Measurements from ENCODE around the gene LAMA2.

The LAMA2 gene

DNA sequence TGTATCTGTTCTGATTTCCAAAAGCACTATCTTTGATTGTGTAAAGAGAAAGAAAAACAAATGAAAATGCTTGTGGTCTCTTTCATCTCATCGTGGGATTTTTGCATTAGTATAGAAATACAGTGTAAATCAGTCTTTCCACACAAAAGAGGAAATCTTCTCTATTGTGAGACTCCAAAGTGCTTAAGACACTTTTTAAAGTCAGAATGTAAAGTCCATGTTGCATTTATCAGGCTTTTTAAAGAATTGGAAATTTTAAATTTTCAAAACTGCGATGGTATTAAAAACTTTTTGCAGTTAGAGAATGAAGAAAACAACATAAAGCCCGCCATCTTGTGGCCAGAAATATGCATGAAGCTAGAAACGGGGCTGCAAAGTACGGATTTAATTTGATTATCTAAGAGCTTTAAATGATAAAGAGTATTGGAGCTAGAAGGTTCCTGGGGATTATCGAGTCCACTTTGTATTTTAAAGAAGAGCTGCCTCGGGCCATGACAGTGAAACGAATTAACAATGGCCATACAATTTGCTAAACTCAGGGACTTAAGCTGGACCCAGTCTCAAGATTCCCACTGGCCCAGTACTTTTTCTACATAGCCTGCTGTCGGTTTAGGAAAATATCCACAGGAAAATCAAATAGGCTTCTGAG, 487.5 kb downstream of the LAMA2 start:
- DNase-seq, result peak; percentile 28

DNA sequence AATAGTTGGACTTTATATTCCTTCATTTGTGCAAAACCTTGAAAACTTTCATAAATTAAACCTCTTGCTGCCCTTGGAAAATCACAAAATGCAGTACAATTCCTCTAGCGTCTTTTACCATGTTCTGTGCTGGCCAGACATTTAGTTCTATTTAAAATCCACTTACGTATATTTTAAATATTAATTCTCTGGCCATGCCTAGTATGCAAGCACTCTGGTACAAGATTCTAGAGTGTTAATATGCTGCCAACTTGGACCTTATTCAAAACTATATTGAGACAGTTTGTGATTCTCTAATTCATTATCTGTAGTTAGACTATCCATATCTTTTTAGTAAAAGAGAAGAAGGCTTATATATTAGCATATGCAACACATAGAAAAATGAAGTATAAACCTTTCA, 498.9 kb downstream of the LAMA2 start:
- no peak for DNase-seq

DNA sequence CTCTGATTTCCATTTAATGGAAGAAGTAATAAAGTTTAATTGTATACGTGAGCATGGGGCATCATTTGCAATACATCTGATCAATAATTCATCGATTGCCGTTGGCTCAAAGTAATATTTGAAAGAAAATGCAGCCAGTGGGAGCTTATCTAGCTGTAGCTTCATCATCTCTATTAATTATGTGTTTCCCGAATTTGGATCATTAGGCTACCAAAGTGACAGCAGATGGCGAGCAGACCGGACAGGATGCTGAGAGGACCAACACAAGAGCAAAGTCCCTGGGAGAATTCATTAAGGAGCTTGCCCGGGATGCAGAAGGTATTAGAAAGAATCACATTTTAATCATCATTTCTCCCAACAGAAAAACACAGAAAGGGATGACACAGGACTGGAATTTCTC, 500.0 kb downstream of the LAMA2 start:
- no peak for DNase-seq

DNA sequence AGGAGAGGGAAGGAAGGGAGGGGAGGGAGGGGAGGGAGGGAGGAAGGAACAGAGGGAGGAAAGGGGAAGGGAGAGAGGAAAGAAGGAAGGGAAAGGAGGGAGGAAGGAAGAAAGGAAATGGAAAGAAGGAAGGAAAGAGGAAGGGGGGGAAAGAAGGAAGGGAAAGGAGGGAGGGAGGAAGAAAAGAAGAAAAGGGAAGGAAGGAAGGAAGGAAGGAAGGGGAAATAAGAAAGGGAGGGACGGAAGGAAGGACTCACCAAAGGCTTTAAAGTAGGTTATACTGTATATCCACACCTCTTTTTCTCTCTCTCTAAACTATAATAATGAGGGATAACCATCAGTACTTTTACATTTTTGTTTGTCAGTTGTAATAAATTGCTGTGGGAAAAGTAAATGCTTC, 502.2 kb downstream of the LAMA2 start:
- no peak for DNase-seq

DNA sequence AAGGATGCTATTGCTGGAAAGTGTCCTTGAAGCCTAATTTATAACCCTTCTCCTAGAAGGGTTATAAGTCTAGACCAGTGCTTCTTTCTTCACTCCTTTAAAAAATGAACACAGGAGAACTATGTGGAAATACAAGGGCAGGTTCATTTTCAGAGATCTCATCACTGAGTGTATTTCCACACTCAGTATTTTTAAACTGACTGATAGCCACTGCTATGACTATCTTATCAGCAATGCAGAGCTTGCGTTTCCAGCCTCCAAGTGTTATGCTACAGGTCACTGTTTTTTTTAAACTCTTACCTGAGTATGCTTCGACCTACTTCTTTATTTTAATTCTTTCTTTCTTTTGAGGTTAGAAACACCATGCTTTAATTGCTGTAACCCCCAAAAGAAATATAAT, 508.0 kb downstream of the LAMA2 start:
- no peak for DNase-seq

DNA sequence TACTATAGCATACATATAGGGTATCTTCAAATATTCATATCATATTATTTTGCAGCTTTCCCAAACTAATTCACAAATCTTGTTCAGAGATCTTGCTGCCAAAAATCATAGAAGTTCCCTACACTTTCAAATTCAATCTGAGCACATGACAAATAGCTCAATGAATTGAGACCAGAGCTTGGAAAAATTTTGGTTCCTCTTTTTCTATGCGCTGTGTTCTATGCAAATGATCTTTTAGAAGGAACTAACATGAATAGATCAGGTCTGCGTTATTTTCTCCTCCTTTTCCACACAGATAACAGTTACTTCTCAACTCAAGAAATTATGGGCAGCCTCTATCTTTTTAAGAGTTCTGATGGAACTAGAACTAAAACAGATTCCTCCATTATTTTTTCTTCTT, 510.7 kb downstream of the LAMA2 start:
- DNase-seq, result no peak

DNA sequence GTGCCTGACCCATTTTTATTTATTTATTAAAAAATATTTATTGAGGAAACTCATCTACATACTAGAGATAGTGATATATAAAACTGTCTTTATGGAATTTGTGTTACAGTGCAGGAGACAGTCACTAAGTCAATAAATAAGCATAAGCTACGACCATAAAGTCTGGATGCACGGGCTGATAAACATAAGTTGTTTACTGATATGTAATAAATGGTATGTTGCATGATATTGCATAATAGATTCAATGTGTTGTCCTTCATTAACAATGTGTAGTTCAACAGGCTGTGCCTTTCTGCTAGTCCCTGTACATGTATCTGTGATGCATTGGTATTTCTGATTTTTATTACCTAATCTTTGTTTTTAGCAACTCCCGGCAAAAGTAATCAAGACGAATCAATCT, 515.8 kb downstream of the LAMA2 start:
- no peak for DNase-seq

DNA sequence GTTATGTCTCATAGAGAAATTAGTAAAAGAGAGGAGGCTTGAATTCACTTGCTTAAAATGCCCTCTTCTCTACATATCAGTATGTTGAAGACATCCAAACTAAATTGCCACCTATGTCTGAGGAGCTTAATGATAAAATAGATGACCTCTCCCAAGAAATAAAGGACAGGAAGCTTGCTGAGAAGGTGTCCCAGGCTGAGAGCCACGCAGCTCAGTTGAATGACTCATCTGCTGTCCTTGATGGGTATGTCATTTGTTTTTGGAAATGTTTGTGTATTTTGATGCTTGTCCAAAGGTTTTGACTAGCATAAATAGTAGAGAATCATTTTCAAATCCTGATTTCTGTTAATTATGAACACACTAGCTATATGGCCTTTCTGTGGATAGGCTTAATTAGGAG, 519.3 kb downstream of the LAMA2 start:
- no peak for DNase-seq

DNA sequence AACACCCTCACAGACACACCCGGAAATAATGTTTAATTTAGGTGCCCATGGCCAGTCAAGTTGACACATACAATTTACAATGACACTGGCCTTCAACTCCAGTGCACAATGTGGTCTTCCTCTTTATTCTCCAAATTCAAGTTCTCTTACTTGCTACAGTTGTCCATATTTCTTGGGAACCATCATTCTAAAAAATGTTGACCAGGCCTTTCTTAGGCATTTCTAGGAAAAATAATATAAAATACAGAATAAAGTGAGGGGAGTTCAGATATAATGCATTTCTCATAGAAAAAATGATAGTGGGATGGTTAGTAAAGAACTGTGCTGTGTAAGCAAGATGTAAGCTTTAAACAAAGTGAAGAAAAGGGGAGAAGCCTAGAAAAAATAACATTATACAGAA, 528.2 kb downstream of the LAMA2 start:
- no peak for DNase-seq

DNA sequence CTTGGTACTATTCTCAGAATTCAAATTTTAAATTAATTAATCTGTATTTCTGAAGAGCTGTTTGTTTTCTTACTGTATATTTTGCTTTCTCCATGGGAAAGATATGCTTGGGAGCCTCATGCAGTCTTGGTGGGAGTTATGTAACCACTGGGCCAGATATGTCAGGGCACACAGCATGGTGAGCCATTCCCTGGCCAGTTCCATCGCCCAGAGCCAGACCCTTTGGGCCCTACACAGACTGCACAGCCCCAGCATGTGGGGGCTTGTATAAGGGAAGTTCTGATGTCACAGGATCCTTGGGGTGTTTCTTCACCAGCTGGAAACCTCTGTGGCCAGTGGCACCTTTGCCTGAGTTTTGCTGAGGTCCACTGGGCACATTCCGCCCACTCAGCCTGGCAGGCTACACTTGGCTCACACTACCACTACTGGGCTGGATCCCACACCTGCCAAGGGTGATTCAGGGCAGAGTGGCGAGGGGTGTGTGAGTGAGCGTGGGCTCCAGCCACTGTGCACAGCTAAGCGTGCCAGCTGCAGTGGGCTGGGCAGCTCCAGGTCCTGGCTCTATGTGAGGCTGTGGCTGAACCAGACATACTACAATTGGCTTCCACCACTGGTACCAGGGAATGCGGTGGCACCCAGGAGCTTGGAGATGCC, 533.5 kb downstream of the LAMA2 start:
- DNase-seq, result no peak

DNA sequence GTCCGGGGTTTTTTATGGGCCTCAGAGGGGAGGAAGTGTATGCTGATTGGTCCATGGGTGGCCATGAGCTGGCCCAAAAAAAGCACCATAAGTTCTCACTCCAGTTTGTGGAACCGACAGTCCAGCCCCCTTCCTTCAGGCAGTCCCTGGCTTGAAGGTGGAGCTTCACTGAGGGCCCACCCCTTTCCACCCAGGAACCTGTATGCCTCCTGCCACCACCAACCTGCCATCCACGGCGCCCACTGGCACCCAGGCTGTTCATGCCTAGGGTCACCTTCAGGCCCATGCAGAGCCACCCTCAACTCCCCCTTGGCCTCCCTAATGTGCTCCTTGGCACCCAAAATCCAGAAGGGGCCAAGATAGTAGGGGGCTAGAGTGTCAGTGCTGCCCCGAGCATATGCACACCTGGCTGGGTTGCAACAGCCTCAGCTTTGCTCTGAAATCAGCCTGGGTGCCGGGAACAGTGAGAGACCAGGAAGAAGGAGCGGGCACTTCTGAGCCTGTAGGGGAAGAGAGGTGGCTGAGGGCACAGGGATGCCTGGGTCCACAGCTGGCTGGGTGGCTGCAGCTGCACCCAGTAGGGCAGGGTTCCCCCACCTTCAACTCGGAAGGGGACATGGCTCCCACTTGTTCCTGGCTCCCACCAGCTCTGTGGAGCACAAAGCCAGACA, 534.6 kb downstream of the LAMA2 start:
- no peak for DNase-seq

DNA sequence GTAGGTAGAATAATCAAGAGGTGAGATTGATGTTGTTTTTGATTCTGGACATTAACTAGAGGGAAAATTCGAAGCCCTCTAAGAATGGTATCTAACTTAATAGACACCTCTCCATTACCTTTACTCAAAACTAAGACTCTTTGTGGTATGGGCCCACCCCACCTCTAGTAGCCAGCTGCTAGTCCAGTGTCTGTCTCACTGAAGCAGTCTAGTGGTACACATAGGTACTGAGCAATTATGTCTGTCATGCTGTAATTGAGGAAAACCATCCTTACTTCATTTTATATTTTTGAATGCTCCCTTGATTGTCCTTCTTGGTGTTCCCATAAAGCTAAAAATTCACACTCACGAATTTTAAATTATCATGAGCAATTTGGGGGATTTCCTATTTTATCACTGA, 536.4 kb downstream of the LAMA2 start:
- no peak for DNase-seq

DNA sequence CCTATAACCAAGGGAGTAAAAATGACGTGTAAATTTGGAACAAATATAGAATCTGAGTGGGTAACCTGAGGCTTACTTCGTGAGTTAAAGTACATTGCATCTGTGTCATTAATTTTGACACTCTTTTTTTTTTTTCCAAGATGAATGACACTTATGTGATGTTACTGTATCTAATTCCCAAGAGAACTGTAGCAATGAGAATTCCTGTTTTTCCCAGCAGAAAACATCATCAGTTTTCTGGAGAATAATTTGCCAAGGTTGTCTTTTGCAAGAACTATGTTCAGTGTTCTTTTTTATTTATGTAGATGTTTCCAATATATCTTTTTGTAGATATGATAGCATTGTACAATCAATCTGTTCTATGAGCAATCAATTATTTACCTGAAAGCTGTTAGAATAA, 543.4 kb downstream of the LAMA2 start:
- no peak for DNase-seq

DNA sequence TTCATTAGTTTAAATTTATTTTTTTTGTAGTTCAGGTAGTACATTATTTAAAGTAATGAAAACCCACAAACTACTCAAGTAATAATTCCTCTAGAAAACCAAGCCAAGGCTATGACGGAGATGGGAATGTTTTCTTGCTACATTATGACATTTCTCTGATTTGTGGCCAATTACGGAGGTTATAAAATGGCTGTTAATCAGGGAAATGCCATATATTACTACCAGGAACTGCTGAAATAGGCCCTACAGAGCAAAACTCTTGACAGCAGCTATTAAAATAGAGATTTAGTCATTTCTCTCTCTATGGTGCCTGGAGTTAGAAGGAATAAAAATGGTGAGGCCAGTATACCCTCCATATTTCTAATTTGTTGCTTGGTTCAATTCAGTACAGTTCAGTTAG, 547.0 kb downstream of the LAMA2 start:
- DNase-seq, result no peak

DNA sequence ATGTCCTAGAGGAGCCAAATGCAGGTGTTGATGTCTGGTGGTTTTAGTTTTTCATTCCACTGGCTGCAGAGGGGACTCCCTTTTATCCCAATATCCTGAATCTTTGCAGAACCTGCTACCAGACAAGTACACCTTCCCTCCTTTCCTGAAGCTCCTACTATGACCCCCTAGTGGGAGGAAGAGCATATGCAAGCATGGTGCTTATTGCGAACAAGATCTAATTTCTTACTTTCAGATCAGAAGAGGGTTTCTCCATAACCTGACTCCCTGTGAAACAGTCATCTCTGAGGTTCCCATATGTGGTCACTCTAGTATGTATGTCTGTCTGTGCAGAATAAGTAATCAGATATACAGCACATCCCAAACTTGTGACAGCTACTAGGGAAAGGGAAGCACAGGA, 549.8 kb downstream of the LAMA2 start:
- no peak for DNase-seq

DNA sequence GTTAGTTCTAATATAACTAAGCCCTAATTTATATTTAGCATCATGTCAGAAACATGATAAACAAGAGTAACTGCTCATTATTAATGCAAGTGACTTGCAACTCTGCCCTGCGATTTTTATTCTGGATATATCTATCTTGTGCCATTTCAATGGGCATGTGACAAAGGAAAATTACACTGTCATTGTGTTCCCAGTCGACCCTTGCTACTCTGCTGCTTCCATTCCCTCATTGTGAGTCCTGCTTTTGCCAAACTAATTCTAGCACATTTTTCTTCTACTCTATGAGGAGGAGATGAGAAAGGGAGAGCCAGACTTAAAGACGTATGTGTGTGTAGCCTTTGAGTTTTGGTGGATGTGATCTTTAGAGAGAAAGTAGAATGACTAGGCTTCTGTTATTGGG, 551.2 kb downstream of the LAMA2 start:
- DNase-seq, result no peak

DNA sequence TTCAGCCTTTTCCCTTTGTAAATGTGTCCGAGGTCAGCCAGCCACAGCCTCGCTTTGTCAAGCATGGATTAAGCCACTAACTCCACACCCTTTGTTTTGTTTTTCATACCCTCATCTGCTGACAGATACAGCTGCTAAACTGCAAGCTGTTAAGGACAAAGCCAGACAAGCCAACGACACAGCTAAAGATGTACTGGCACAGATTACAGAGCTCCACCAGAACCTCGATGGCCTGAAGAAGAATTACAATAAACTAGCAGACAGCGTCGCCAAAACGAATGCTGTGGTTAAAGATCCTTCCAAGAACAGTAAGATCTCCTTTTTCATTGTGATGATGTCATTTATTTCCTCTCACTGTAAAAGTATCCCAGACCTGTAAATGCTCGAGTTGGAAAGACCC, 557.8 kb downstream of the LAMA2 start:
- DNase-seq, result no peak

DNA sequence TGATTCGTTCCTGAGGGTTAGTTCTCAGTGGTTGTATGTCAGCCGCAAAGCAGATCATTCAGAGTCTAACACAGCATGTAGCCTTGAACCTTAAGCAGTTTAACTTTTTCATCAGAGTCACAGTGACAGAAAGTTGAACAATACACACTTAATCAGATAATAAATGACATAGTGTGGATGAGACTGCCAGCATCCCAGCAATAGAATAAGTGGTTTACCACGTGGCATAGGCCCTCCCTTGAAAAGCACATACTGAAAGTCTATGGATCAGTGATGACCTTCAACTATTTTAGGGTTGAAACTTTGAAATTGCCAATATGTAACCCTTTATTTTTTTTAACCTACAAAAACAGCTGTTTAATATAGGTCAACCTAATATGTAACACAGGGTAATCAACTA, 561.7 kb downstream of the LAMA2 start:
- no peak for DNase-seq

DNA sequence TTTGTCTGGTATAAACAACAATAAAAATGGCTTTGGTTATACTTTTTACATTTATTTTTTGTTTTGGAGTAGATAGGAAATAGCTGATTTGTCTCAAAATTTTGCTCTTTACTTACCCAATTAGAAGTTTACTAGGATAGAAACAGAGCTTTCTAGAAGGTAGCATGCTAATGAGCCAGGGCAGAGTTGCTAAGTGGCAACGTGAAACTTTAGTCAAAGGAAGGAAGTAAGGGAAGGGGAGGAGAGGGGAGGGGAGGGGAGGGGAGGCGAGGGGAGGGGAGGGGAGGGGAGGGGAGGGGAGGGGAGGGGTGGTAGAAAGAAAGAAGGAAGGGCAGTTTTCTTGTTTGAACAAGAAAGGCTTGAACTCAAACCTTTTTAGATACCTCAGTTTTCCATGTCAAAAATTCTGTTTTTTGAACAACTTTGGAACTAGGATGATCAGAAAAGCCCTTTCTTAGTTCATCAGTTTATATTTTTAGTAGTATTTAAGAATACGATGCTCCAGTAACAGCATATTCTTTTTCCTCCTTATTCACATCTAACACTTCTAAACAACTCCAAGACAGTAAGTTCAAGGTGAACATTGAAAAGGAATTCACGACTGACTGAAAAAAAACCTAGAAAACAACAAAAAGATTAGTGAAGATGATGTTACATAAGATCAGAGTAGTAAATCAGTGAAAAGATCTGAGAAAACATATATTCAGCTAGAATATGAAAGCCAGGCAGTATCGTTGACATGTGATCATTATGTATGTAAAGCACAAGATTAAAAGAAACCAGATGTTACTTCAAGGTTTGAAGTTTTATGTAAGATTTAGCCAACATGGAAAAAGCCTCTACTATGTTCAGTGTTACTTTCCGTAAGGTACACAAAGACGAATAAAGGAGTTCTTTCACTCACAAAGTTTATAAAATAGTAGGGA, 563.6 kb downstream of the LAMA2 start:
- DNase-seq, result no peak

DNA sequence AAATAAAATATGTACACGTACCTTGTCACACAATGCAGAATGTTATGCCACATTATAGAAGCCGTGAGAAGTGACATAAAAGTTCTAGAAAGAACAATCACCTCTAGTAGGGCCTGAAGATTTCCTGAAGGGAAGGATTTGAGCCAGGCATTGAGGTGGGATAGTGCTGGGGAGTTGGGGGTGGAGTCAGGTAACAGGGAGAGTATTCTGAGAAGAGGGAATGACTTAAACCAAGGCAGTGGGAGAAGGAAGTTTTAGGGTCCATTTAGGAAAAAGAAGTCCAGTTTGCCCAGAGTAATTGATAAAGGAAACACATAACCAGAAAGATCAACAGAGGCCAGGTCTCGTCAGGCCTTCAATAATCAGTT, 564.2 kb downstream of the LAMA2 start:
- no peak for DNase-seq

DNA sequence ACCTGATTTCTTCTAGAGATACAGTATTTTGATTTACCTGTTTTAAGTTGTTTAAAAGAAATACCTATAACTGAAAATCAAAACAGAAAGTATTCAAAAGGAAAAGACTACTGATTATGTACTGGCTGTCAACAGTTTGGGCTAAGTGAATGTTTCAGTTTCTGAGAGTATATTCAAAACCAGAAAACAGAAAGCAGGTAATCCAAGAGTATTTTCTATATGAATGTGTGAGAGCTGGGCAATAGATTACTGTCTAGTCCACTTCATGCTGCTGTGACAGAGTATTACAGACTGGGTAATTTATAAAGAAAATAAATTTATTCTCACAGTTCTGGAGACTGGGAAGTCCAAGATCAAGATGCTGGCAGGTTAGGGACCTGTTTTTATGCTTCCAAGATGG, 566.0 kb downstream of the LAMA2 start:
- no peak for DNase-seq

DNA sequence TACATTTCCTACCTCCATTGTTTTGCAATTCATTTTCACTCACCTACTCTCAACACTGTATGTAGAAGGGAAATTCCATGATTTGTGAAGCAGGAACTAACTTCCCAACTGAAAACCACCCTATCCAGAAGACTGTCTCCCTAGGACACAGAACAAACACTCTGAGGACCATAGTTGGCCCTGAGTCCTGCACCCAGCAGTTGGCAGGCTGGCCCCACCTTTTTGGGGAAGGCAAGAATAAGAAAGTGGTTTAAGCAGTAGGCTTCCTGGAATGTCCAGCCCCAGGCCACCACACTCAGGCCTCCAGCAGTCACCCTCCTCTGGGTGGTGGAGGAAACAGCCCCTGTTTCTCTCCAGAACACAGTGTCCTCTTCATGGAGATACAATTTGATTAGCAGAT, 568.2 kb downstream of the LAMA2 start:
- no peak for DNase-seq

DNA sequence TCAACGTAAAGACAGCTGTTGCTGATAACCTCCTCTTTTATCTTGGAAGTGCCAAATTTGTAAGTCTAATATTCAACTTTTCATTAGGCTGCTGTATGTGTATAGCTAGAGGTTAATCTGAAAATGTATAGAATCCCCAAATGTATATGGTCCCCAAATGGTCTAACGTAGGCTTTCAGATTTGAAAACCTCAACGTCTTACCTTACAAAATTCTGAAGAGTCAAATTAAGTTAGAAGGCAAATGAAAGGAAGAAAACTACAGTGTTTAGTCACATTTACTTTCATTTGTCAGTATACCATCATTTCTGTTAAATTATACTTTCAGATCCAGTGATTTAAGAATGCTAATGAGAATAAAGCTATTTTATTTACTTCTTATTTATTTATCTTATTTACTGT, 570.1 kb downstream of the LAMA2 start:
- DNase-seq, result no peak

DNA sequence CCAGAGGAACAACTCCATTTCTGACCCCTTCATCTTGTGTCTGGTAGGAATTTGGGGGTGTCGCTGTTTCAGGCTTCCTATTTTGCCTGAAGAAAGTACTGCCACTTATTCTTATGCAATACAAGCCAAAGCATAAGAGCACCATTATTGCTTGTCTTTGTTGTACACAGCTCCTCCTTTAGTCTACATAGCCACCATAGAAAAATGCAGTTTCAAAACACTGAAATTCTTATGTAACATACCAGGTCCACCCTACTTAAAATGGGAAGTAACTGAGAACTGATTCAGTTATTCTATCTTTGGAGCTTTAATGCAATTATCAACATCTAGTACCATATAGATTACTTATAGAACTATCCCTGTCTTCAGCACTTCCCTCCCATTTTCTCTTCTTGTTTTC, 571.5 kb downstream of the LAMA2 start:
- DNase-seq, result no peak

Data from central memory CD4-positive, alpha-beta T cell (primary cell).